Astrocyte (in vitro differentiated cells and primary cell): Measurements from ENCODE around the gene DMXL2. TPM values are rescaled to one million over a fixed set of nuclear protein-coding genes. Genes with fewer than 3 reads are reported as not detected.

Source experiments
- DNase-seq: peaks from one replicate; pipeline ENCODE4 v3.0.0-alpha.2; 2010; ENCODE audit warnings: low read depth
- FAIRE-seq: peaks from 2 replicates; lab custom pipeline; 2011; peaks lifted over from hg19 to GRCh38; lab: Jason Lieb, UNC
- H2AFZ ChIP-seq: 2 replicates; pipeline ENCODE4 v1.6.0; 2012; ENCODE audit warnings: low read depth, low read length, inconsistent platforms
- H3K27ac ChIP-seq: 2 replicates; pipeline ENCODE4 v1.5.1; 2011; ENCODE audit warnings: low read depth, low read length, inconsistent platforms
- H3K27me3 ChIP-seq: 2 replicates; pipeline ENCODE4 v1.6.0; 2011; ENCODE audit warnings: low read length, inconsistent platforms; ENCODE audit not compliant: insufficient read depth
- H3K36me3 ChIP-seq: 2 replicates; pipeline ENCODE4 v1.5.1; 2011; ENCODE audit warnings: low read length, inconsistent platforms; ENCODE audit not compliant: insufficient read depth
- H3K4me1 ChIP-seq: 2 replicates; pipeline ENCODE4 v1.5.1; 2011; ENCODE audit warnings: low read length, inconsistent platforms; ENCODE audit not compliant: insufficient read depth
- H3K4me2 ChIP-seq: 2 replicates; pipeline ENCODE4 v1.6.0; 2012; ENCODE audit warnings: low read length, inconsistent platforms
- H3K4me3 ChIP-seq: 2 replicates; pipeline ENCODE4 v1.5.1; 2011; ENCODE audit warnings: low read depth, mild to moderate bottlenecking, low read length, inconsistent platforms; ENCODE audit not compliant: insufficient read depth
- H3K79me2 ChIP-seq: 2 replicates; pipeline ENCODE4 v1.6.0; 2012; ENCODE audit warnings: mild to moderate bottlenecking, low read length, inconsistent platforms; ENCODE audit not compliant: insufficient read depth
- H3K9ac ChIP-seq: 2 replicates; pipeline ENCODE4 v1.6.0; 2012; ENCODE audit warnings: mild to moderate bottlenecking, low read length, inconsistent platforms
- H3K9me3 ChIP-seq: 2 replicates; pipeline ENCODE4 v1.5.1; 2012; ENCODE audit warnings: low read depth, mild to moderate bottlenecking, low read length, inconsistent platforms; ENCODE audit not compliant: insufficient read depth
- H4K20me1 ChIP-seq: 2 replicates; pipeline ENCODE4 v1.6.0; 2012; ENCODE audit warnings: low read length, inconsistent platforms; ENCODE audit not compliant: insufficient read depth
- H3K27ac Mint-ChIP-seq: one replicate; pipeline ENCODE4 v1.8.0; 2021; ENCODE audit warnings: mild to moderate bottlenecking, mixed read lengths; ENCODE audit not compliant: unreplicated experiment
- H3K27me3 Mint-ChIP-seq: one replicate; pipeline ENCODE4 v1.8.0; 2021; ENCODE audit warnings: low read depth, mixed read lengths; ENCODE audit not compliant: unreplicated experiment
- H3K36me3 Mint-ChIP-seq: one replicate; pipeline ENCODE4 v1.8.0; 2021; ENCODE audit warnings: low read depth, mixed read lengths; ENCODE audit not compliant: unreplicated experiment
- H3K4me1 Mint-ChIP-seq: one replicate; pipeline ENCODE4 v1.8.0; 2021; ENCODE audit warnings: low read depth, mixed read lengths; ENCODE audit not compliant: unreplicated experiment
- H3K4me3 Mint-ChIP-seq: one replicate; pipeline ENCODE4 v1.8.0; 2021; ENCODE audit warnings: mild to moderate bottlenecking, moderate library complexity, mixed read lengths; ENCODE audit not compliant: unreplicated experiment
- H3K9me3 Mint-ChIP-seq: one replicate; pipeline ENCODE4 v1.8.0; 2021; ENCODE audit warnings: mild to moderate bottlenecking, mixed read lengths; ENCODE audit not compliant: unreplicated experiment
- CTCF ChIP-seq: IDR thresholded peaks from 2 replicates; pipeline ENCODE4 v1.5.1; 2011; ENCODE audit warnings: low read depth, mild to moderate bottlenecking, inconsistent platforms, low read length, moderate library complexity; ENCODE audit not compliant: insufficient read depth
- EZH2 ChIP-seq: IDR thresholded peaks from 2 replicates; pipeline ENCODE4 v1.6.1; 2012; ENCODE audit warnings: mild to moderate bottlenecking, low read length, inconsistent platforms; ENCODE audit not compliant: insufficient read depth
- total RNA-seq: library from RNA; stranded (reverse); gene quantifications from 2 replicates; pipeline ENCODE4 v1.2.1, GENCODE V29; 2021

The DMXL2 gene
- total RNA-seq, 1 donor from 2014 or later: 19.0 TPM

DNA sequence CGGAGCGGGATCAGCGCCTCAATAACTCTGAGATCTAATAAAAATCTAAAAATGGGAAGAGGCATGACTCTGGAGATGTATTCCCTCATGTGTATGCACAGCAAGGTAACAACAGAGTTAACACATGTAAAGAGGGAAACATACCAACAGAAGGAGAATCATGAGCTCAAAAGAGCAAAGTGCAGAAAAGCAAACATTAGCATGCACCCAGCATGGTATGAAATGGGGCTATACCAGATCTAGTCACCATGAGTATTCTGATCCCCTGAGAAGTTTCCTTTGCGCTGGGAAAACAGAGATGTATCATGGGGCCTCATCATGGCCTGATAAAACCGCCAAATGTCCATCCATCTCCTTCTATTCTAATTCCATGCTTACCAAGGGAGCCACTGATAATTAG is 152.1 kb downstream of the DMXL2 start:
- Histone ChIP-seq H3K27me3 (no peaks in the 10 kb centered on the region), H3K36me3 (no peaks in the 10 kb centered on the region), H3K4me1 (no peaks in the 10 kb centered on the region), H2AFZ (no peak overlapping the region), H4K20me1 (no peaks in the 10 kb centered on the region), H3K4me2 (no peak overlapping the region), H3K27ac (no peak overlapping the region), H3K79me2 (no peaks in the 10 kb centered on the region), H3K9ac (no peak overlapping the region), H3K9me3 (no peaks in the 10 kb centered on the region), H3K4me3 (no peak overlapping the region)
- H3K4me3 Mint-ChIP-seq: no peak overlapping the region
- FAIRE-seq (no peak), DNase-seq (no peak)
- no peak overlapping the region for H3K27ac Mint-ChIP-seq
- H3K27me3 Mint-ChIP-seq: no peaks in the 10 kb centered on the region
- H3K9me3 Mint-ChIP-seq: no peaks in the 10 kb centered on the region
- H3K36me3 Mint-ChIP-seq: peaks cover 3% of the 10 kb centered on the region
- no peaks in the 10 kb centered on the region for H3K4me1 Mint-ChIP-seq
- no peak for TF ChIP-seq CTCF
- TF ChIP-seq EZH2: no peak

- no peak overlapping the region for H3K27ac ChIP-seq
- Mint-ChIP-seq H3K4me1 (no peaks in the 10 kb centered on the region), H3K27ac (no peak overlapping the region), H3K9me3 (no peaks in the 10 kb centered on the region), H3K36me3 (no peaks in the 10 kb centered on the region), H3K4me3 (no peak overlapping the region), H3K27me3 (no peaks in the 10 kb centered on the region)
- no peak overlapping the region for H3K9ac ChIP-seq
- no peaks in the 10 kb centered on the region for H3K9me3 ChIP-seq
- H3K27me3 ChIP-seq: no peaks in the 10 kb centered on the region
- no peak overlapping the region for H3K4me3 ChIP-seq
- no peaks in the 10 kb centered on the region for H3K4me1 ChIP-seq
- DNase-seq (peak; percentile 9), FAIRE-seq (no peak)
- TF ChIP-seq CTCF (no peak), EZH2 (no peak)
- no peak overlapping the region for H2AFZ ChIP-seq
- no peak overlapping the region for H3K4me2 ChIP-seq
- H3K79me2 ChIP-seq: no peaks in the 10 kb centered on the region
- H3K36me3 ChIP-seq: no peaks in the 10 kb centered on the region
- no peaks in the 10 kb centered on the region for H4K20me1 ChIP-seq
Measured at GRCh38 chr15:51460796-51461195, 161.8 kb downstream of the DMXL2 start.

GRCh38 chr15:51450001-51450400 is 172.6 kb downstream of the DMXL2 start:
- Mint-ChIP-seq H3K4me1 (peaks cover 6% of the 10 kb centered on the region), H3K9me3 (no peaks in the 10 kb centered on the region), H3K27me3 (no peaks in the 10 kb centered on the region), H3K27ac (no peak overlapping the region), H3K4me3 (no peak overlapping the region), H3K36me3 (peaks cover 11% of the 10 kb centered on the region)
- Histone ChIP-seq H3K27me3 (no peaks in the 10 kb centered on the region), H4K20me1 (no peaks in the 10 kb centered on the region), H3K36me3 (peaks cover 7% of the 10 kb centered on the region), H3K4me3 (no peak overlapping the region), H2AFZ (no peak overlapping the region), H3K9ac (no peak overlapping the region), H3K4me2 (no peak overlapping the region), H3K4me1 (peaks cover 6% of the 10 kb centered on the region), H3K79me2 (no peaks in the 10 kb centered on the region), H3K9me3 (no peaks in the 10 kb centered on the region), H3K27ac (no peak overlapping the region)
- peak; percentile 61 for DNase-seq
- FAIRE-seq: no peak
- TF ChIP-seq EZH2: no peak
- TF ChIP-seq CTCF: no peak
